DMS114 treated with DMSO at 0.1 percent for 48 hours (cell line): ENCODE results near the gene VPS52.

Source experiments
- DNase-seq: peaks from one replicate; lab custom pipeline; 2025; ENCODE audit not compliant: unreplicated experiment; lab: John Stamatoyannopoulos, UW

VPS52 gene

DNA sequence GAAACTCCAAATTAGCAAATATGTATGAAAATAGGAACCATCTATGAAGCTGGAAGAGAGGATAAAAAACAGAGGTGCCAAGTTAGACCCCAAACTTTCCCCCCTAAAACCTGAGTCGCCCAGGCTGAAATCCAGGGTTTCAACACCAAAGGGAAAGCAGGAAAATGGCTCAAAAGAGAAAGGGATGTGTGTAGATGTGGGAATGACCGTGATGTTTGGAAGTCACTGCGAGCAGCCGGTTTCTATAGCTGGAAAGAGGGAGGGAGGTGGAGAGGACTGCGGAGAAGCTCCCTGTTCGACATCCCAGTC is 58.9 kb downstream of the VPS52 start:
- peak; percentile 30 for DNase-seq

GRCh38 chr6:33211666-33212422 is 59.8 kb downstream of the VPS52 start:
- DNase-seq, result no peak

GRCh38 chr6:33211136-33211535 is 60.5 kb downstream of the VPS52 start:
- no peak for DNase-seq

DNA sequence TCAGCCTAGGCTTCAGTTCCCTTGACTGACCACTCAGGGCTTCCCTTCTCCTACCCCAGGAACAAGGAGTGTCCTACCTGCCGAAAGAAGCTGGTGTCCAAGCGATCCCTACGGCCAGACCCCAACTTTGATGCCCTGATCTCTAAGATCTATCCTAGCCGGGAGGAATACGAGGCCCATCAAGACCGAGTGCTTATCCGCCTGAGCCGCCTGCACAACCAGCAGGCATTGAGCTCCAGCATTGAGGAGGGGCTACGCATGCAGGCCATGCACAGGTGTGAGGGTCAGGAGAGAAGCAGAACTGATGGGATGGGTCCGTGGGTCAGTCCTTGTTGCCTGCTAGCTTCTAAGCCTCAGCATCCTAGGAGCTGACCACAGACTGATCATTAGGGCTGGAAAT is 61.8 kb downstream of the VPS52 start:
- DNase-seq, result no peak

DNA sequence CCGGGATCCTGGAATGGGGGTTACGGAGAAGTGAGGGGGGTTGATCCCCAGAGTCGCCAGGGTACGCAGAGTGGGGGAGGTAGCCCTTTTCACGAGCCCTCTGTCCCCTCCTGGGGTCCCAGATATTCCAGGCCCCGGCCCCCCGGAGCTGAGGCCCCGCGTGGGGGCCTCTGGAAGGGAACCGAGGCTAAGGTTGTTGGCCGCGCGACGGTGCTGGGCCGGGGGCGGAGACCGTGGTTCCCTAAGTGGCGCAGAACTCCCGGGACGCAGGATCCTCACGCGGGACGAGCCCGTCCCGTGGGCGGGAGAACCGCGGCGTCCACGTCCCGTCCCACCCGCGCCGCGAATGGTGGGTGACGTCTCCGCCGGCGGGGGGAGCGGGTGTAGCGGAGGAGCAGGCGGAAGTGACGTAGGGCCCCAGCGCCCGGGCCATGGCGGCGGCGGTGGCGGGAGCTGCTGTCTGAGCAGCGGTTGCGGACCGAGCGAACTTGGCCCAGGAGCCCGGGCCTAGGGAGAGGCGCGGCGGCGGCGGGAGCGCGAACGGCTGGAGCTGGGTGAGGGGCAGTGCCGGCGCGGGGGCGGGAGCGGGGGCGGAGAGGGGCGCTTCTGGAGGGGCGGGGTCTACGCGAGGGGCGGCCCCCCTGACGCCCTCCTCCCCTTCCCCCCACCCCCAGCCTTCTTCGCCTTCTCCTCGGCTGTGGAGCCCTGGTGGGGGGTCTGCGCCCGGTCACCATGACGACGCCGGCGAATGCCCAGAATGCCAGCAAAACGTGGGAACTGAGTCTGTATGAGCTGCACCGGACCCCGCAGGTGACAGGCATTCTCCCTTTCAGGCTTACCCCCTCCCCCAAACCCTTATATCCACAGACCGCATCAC is 63.3 kb downstream of the VPS52 start, which contains the start of gene RING1:
RING1 (plus strand) TSS at position 410 of the 877 bp plus-strand sequence; CDS start at position 733, 323 bp downstream.
- DNase-seq, result peak; percentile 79

GRCh38 chr6:33207552-33208090 is 64.1 kb downstream of the VPS52 start:
- DNase-seq, result no peak

GRCh38 chr6:33206864-33207551 is 64.7 kb downstream of the VPS52 start:
- DNase-seq, result no peak

DNA sequence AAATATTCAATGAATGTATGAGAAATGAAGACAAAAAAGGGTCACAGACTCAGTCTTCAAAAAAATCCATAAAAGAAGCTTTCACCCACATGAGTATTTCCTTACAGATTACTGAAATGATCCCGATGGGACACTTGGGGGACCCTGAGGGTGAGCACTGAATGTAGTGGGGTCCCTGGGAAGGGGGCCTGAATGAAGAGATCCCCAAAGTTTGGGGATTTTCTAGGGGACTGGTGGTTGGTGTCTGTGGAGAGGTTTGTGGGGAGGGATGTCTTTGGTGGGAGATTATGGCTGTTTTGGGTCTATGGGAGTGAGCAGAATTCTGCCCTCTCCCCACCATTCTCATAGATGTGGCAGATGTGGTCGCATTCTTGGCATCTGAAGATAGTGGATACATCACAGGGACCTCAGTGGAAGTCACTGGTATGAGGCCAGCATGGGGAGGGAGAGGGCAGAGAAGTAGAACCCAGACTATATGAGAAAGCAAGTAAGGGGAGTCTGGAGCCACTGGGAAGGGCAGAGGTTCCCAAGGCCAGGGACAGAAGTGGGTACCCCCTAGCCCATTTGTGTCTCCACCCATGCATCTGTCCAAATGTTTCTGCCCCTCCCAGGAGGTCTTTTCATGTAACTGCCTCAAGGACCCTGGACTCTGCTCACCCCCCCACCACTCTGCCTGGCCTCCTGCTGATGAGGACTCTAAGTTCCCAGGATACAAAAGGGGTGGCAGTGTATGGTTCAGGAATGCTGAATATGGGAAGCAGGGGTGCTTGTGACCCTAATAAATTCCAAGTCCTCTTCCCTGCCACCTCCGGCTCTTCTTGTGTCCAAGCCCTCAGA is 65.4 kb downstream of the VPS52 start:
- no peak for DNase-seq

DNA sequence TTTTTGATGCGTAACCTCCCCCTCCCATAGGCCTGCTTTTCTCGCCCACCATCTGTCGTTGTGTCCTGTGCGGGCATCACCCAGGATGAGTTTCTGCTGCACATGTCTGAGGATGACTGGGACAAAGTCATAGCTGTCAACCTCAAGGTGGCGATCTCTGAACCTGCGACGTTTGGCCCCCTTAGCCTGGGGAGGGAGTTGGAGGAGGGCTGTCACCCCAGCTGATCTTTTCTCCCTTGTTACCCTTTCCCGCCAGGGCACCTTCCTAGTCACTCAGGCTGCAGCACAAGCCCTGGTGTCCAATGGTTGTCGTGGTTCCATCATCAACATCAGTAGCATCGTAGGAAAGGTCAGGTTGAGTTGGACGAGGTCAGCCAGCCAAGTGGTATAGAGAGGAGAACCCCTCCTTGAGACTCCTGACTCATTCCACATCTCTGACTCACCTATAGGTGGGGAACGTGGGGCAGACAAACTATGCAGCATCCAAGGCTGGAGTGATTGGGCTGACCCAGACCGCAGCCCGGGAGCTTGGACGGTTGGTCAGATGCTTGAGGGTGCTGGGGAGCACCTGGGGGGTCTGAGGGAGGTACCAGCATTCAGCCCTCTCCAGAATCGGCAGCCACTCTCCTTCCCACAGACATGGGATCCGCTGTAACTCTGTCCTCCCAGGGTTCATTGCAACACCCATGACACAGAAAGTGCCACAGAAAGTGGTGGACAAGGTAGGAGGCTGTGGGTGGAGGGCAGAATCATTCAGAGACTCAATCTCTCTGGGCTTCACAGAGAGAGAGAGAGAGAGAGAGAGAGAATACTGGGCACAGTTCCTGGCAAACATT is 66.3 kb downstream of the VPS52 start:
- no peak for DNase-seq

DNA sequence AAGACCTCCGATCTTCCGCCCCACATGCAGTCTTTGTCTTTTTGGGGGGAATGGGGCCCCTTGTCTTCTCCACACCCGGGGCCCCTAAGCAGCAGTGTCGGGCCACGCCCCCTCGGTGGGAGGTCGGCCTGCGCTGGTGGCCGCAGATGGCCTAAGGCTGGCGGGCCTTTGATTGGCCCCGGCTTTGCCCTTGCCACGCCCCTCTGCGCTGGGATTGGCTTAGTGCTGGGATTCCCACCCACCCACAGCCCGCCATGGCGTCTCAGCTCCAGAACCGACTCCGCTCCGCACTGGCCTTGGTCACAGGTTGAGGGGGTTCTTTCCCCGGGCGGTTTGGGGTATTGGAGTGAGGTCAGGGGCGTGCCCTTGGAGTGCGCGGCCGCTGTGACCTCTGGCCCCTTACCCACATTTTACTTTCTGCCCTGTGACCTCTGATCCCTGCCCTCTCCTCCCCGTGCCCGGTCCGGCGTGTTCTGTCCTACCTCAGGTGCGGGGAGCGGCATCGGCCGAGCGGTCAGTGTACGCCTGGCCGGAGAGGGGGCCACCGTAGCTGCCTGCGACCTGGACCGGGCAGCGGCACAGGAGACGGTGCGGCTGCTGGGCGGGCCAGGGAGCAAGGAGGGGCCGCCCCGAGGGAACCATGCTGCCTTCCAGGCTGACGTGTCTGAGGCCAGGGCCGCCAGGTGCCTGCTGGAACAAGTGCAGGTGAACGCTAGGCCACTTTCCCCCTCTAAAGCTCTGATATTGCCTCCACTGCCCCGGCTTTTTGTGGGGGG is 67.1 kb downstream of the VPS52 start, which contains the start of gene HSD17B8:
HSD17B8 (plus strand) TSS at position 241 of the 776 bp plus-strand sequence; CDS start at position 255, 14 bp downstream.
- DNase-seq, result no peak

DNA sequence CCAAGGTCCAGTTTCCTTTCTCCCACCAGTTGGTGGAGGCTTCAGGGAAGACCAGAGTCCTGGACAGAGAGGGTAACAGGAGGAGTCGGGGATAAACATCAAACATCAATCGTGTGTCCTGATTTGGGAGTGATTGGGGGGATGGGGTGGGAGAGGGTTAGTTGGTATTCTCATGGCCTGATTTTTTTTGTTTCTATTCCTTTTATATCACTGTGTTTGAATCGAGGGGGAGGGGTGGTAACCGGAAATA is 67.6 kb downstream of the VPS52 start:
- no peak for DNase-seq

DNA sequence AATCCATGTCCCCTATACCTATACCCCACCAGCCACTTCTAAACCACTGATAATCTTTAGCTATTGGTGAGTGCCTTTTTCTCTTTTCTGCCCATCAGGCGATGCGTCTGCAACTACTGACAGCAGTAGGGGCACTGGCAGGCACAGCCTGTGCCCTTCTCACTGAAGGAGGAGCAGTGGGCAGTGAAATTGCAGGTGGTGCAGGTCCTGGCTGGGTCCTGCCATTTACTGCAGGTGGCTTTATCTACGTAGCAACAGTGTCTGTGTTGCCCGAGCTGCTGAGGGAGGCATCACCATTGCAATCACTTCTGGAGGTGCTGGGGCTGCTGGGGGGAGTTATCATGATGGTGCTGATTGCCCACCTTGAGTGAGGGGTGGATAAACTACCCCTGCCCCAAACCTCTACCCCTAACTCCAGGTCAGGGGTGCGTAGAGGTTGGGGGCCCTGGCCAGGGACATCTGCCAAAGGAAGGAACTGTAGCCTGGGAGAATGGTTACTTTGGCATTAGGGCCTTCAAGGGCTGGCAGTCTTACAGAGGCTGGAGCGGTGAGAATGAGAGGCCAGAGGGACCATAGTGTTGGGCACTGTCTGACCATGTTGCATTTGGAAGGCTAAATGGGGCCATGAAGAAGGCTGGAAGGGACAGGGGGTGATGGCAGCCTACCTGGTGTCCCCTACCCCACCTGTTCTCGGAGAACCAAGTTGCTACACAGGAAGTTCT is 68.1 kb downstream of the VPS52 start:
- no peak for DNase-seq

- DNase-seq, result no peak
These were observed 68.9 kb downstream of the VPS52 start for GRCh38 chr6:33202799-33203198.

DNA sequence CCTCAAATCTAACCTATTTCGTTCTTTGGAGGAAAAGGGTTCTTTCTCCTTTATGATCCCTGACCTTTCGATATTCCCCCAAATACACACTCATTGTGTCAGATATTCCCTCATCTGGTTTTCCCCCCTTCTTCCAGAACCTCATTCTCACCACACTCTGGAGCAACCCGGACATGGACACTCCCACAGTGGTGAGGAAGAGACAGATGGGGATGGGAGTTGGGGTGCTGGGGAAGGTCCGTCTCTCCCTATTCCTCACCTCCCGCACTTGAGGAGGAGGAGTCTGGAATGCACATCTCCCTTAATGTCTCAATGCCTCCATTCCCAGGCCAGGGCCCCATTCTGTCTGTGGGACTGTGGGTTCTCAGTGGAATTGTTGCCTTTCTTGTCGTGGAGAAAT is 69.7 kb downstream of the VPS52 start:
- no peak for DNase-seq

- no peak for DNase-seq
These were observed 70.5 kb downstream of the VPS52 start for GRCh38 chr6:33201147-33201545.
